GM13976 (cell line): ENCODE data around the gene FUT7.

Experiments
- DNase-seq: peaks from one replicate; pipeline ENCODE4 v3.0.0; 2012; ENCODE audit warnings: low spot score
- CTCF ChIP-seq: IDR thresholded peaks from 2 replicates; pipeline ENCODE4 v1.5.1; 2012; ENCODE audit warnings: borderline replicate concordance, mild to moderate bottlenecking; ENCODE audit not compliant: insufficient read depth; ENCODE audit errors: extremely low read depth, missing control alignments, control extremely low read depth
- in situ Hi-C: fragments of 300-500 bp; cut with MboI; formaldehyde crosslinking; loops from one replicate; pipeline ENCODE4 v1.12.0; 2022; ENCODE audit warnings: low sequenced_read_pairs, mixed read lengths, inconsistent platforms; ENCODE audit not compliant: unreplicated experiment

Gene FUT7

GRCh38 chr9:137053944-137054931 lies 22.4 kb upstream of the FUT7 start, which contains the start of gene ENTPD2:
TSS of gene ENTPD2 (minus strand) at chr9:137054061. CDS start at chr9:137053997, 64 bp downstream.
- in situ Hi-C loops, result no loop called here
- no peak for TF ChIP-seq CTCF
- peak; percentile 78 for DNase-seq

DNA sequence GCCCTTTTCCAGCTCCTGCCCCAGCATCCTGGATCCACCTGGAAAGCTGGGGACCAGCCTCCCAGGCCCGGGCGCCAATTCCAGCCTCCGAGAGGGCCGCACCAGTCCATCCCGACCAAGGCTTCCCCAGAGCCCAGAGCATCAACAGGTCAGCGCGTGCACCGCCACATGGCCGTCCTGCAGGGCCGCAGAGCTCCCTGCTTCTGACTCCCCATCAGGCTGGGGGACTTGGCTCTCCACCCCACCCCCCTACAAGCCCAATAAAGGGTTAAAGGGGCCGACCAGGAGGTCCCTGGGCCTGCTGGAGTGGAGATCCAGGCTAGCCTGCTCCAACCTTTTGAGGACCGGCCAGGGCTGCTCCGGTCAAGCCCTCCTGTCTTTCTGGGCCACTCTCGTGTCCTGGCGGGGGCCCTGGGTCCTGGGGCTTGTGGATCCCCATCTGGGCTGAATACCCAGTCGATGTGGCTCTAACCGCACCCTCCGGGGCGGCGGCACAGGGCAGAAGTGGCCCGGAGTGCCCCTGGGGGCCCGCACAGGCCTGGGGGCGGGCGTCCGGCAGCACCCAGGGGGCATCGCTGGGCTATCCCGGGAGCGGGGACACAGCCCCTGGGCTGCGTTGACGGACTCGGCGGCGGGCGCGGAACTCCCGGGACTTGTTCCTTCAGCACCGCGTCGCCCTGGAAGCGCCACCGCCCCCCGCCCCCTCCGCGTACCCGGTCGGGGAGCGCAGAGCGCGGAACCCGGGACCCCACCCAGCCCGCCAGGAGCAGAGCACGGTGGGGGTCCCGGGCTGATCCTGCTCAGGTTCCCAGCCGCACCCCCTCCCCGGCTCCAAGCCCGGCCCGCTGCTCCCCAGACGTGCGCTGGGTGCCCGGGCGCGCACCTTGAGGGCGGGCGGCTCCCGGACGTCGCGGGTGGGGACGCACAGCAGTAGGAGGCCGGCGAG lies 21.4 kb upstream of the FUT7 start:
- no peak for TF ChIP-seq CTCF
- in situ Hi-C loops, result no loop called here
- DNase-seq, result no peak

GRCh38 chr9:137052293-137052692 lies 20.4 kb upstream of the FUT7 start:
- in situ Hi-C loops, result no loop called here
- no peak for TF ChIP-seq CTCF

GRCh38 chr9:137051145-137051724 lies 19.3 kb upstream of the FUT7 start:
- in situ Hi-C loops, result no loop called here

More at GRCh38 chr9:137052293-137052692, 20.4 kb upstream of the FUT7 start:
- no peak for DNase-seq

DNA sequence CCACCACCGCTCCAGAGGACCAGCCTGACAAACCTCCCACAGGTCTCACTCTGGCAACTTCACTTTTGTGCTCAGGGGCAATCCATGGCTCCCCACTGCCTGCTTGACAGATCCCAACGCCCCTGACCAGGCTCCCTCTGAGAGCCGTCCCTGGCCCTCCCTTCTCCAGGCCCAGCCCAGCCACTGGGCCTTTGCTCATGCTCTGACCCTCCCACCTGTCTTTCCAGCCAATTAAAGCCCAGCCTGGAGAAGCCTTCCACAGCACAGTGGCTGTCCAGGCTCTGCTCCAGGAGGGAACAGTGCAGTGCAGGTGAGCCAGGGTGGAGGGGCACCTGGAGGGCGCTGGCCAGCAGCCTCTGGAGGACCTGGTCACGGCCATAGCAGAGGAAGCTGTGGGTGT lies 18.7 kb upstream of the FUT7 start:
- no peak for DNase-seq
- in situ Hi-C loops, result no loop called here
- TF ChIP-seq CTCF, result no peak

More at GRCh38 chr9:137051145-137051724, 19.3 kb upstream of the FUT7 start:
- no peak for DNase-seq
- TF ChIP-seq CTCF, result no peak

DNA sequence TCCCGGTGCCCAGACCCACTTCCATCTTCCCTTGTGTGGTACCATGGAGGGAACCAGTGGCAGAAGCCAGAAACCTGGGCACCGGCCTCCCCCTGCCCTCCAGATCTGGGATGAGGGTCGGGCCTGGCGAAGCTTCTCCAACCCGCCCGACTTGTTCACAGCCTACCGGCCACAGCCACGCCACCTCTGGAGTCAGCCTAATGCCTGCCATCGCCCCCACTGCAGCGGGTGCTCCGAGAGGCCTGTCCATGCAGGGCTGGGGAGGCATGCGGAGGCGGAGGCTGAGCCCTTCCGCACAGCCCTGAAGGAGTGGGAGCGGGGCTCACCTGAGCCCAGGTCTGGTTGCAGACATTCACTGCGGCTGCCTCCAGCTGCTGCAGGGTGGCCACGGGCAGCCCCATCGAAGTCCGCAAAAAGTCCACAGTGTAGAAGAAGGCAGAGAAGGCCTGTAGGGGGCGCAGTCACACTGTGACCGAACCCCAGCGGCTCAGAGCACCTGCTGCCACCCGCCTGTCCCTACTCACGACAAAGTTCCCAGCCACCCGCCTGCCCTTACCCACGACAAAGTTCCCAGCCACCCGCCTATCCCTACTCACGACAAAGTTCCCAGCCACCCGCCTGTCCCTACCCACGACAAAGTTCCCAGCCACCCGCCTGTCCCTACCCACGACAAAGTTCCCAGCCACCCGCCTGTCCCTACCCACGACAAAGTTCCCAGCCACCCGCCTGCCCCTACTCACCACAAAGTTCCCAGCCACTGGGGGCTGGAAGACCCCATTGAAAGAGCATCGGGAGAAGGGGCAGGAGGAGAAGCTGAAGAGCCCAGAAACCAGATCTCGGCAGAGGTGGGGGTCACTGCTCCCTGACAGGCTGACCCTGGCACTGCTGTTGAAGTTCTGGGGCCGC lies 17.9 kb upstream of the FUT7 start:
- TF ChIP-seq CTCF, result peak; percentile 24
- in situ Hi-C loops, result no loop called here
- peak; percentile 79 for DNase-seq
